Hair follicular keratinocyte (primary cell): Measurements from ENCODE around the gene PLXNA3. TPM values are rescaled to one million over a fixed set of nuclear protein-coding genes. Genes with fewer than 3 reads are reported as not detected.

Experiments
- total RNA-seq: library from RNA; depleted of rRNA; stranded (reverse); fragments of >200 nt; gene quantifications from 2 replicates; pipeline ENCODE4 v1.2.3, GENCODE V29; 2015

The PLXNA3 gene
- 2.2 and 10.8 TPM in 2 replicates for total RNA-seq

GRCh38 chrX:154458116-154458953, at the start of gene PLXNA3:
TSS of gene PLXNA3 (plus strand) at chrX:154458281. CDS start at chrX:154460184, 1,903 bp downstream.

GRCh38 chrX:154409222-154409871, 48.7 kb upstream of the PLXNA3 start, which contains the start of gene DNASE1L1:
TSS of gene DNASE1L1 (minus strand) at chrX:154409254. CDS start at chrX:154405568, 3,686 bp downstream.

GRCh38 chrX:154428176-154429171, 29.6 kb upstream of the PLXNA3 start, which contains the start of gene ATP6AP1:
TSS of gene ATP6AP1 (plus strand) at chrX:154428677. CDS start at chrX:154428693, 16 bp downstream.

GRCh38 chrX:154436983-154437752, 20.9 kb upstream of the PLXNA3 start, which contains the start of gene GDI1:
TSS of gene GDI1 (plus strand) at chrX:154437154. CDS start at chrX:154437255, 101 bp downstream.

GRCh38 chrX:154443992-154444754, 13.9 kb upstream of the PLXNA3 start, which contains the start of gene FAM50A:
TSS of gene FAM50A (plus strand) at chrX:154444141. CDS start at chrX:154444236, 95 bp downstream.

GRCh38 chrX:154478728-154479622, 20.9 kb downstream of the PLXNA3 start, which contains the start of gene LAGE3:
TSS of gene LAGE3 (minus strand) at chrX:154479281. CDS start at chrX:154478915, 366 bp downstream.

GRCh38 chrX:154486396-154487207, 28.5 kb downstream of the PLXNA3 start, which contains the start of gene UBL4A:
TSS of gene UBL4A (minus strand) at chrX:154486615. CDS start at chrX:154486584, 31 bp downstream.

GRCh38 chrX:154490414-154491083, 32.5 kb downstream of the PLXNA3 start, which contains the start of gene SLC10A3:
TSS of gene SLC10A3 (minus strand) at chrX:154490629. CDS start at chrX:154488940, 1,689 bp downstream.

GRCh38 chrX:154515966-154516655, 58.0 kb downstream of the PLXNA3 start, which contains the start of gene FAM3A:
TSS of gene FAM3A (minus strand) at chrX:154516232. CDS start at chrX:154515772, 460 bp downstream.

Other genes with a start within 250 kb of the PLXNA3 start
- not detected in 2 replicates for gene OPN1MW2, start 238.5 kb upstream of the PLXNA3 start, total RNA-seq
- gene OPN1MW3, start 200.7 kb upstream of the PLXNA3 start, total RNA-seq: not detected in 2 replicates
- gene TEX28, start 163.2 kb upstream of the PLXNA3 start, total RNA-seq: not detected in 2 replicates
- gene TKTL1, start 162.5 kb upstream of the PLXNA3 start, total RNA-seq: not detected in 2 replicates
- 1,383 and 1,552 TPM in 2 replicates for gene FLNA, start 83.6 kb upstream of the PLXNA3 start, total RNA-seq
- gene EMD, start 79.0 kb upstream of the PLXNA3 start, total RNA-seq: 62.3 and 71.4 TPM in 2 replicates
- 7,010 and 8,148 TPM in 2 replicates for gene RPL10, start 59.9 kb upstream of the PLXNA3 start, total RNA-seq
- gene DNASE1L1, start 49.0 kb upstream of the PLXNA3 start, total RNA-seq: 19.0 and 28.1 TPM in 2 replicates
- 33.0 and 41.3 TPM in 2 replicates for gene TAFAZZIN, start 46.7 kb upstream of the PLXNA3 start, total RNA-seq
- gene ATP6AP1, start 29.6 kb upstream of the PLXNA3 start, total RNA-seq: 23.0 and 31.1 TPM in 2 replicates
- 63.6 and 107 TPM in 2 replicates for gene GDI1, start 21.1 kb upstream of the PLXNA3 start, total RNA-seq
- 17.0 and 24.1 TPM in 2 replicates for gene FAM50A, start 14.1 kb upstream of the PLXNA3 start, total RNA-seq
- gene LAGE3, start 21.0 kb downstream of the PLXNA3 start, total RNA-seq: 42.2 and 56.3 TPM in 2 replicates
- gene UBL4A, start 28.3 kb downstream of the PLXNA3 start, total RNA-seq: 59.2 and 60.0 TPM in 2 replicates
- 38.3 and 39.0 TPM in 2 replicates for gene SLC10A3, start 32.3 kb downstream of the PLXNA3 start, total RNA-seq
- gene FAM3A, start 58.0 kb downstream of the PLXNA3 start, total RNA-seq: 34.8 and 50.1 TPM in 2 replicates
- gene G6PD, start 88.6 kb downstream of the PLXNA3 start, total RNA-seq: 61.3 and 77.4 TPM in 2 replicates
- 12.3 and 14.1 TPM in 2 replicates for gene IKBKG, start 89.3 kb downstream of the PLXNA3 start, total RNA-seq
- not detected in 2 replicates for gene CTAG1A, start 126.9 kb downstream of the PLXNA3 start, total RNA-seq
- not detected in 2 replicates for gene CTAG1B, start 161.0 kb downstream of the PLXNA3 start, total RNA-seq
- not detected in 2 replicates for gene CTAG2, start 195.3 kb downstream of the PLXNA3 start, total RNA-seq